Smooth muscle cell (in vitro differentiated cells): Measurements from ENCODE around the gene SERPINA4. TPM values are rescaled to one million over a fixed set of nuclear protein-coding genes. Genes with fewer than 3 reads are reported as not detected.

Experiments used
- DNase-seq: peaks from one replicate; lab custom pipeline; 2025; ENCODE audit not compliant: unreplicated experiment; lab: John Stamatoyannopoulos, UW
- H2AFZ ChIP-seq: fragments of 200-600 bp; sonication (generic); 2 replicates; pipeline ENCODE4 v1.6.0; 2016; ENCODE audit warnings: antibody characterized with exemption, low read depth, mild to moderate bottlenecking
- H3F3A ChIP-seq: fragments of 200-600 bp; sonication (generic); 2 replicates; pipeline ENCODE4 v1.6.0; 2017; ENCODE audit warnings: antibody characterized with exemption, low read depth
- H3K27ac ChIP-seq: fragments of 200-600 bp; sonication (generic); 2 replicates; pipeline ENCODE4 v1.5.1; 2016; ENCODE audit warnings: low read depth, mild to moderate bottlenecking
- H3K27me3 ChIP-seq: fragments of 200-600 bp; sonication (generic); 2 replicates; pipeline ENCODE4 v1.6.1; 2016; ENCODE audit warnings: low read depth, mild to moderate bottlenecking
- H3K36me3 ChIP-seq: fragments of 200-600 bp; sonication (generic); 2 replicates; pipeline ENCODE4 v1.5.1; 2016; ENCODE audit warnings: low read depth
- H3K4me1 ChIP-seq: fragments of 200-600 bp; sonication (generic); 2 replicates; pipeline ENCODE4 v1.5.1; 2016; ENCODE audit warnings: low read depth
- H3K4me2 ChIP-seq: fragments of 200-600 bp; sonication (generic); 2 replicates; pipeline ENCODE4 v1.6.0; 2016; ENCODE audit warnings: mild to moderate bottlenecking
- H3K4me3 ChIP-seq: fragments of 200-600 bp; sonication (generic); 2 replicates; pipeline ENCODE4 v1.5.1; 2016; ENCODE audit warnings: mild to moderate bottlenecking
- H3K79me2 ChIP-seq: fragments of 200-600 bp; sonication (generic); 2 replicates; pipeline ENCODE4 v1.6.0; 2016; ENCODE audit warnings: low read depth, mild to moderate bottlenecking
- H3K9ac ChIP-seq: fragments of 200-600 bp; sonication (generic); 2 replicates; pipeline ENCODE4 v1.6.0; 2016; ENCODE audit warnings: low read depth
- H3K9me3 ChIP-seq: fragments of 200-600 bp; sonication (generic); replicated peaks from 2 replicates; pipeline ENCODE4 v1.5.1; 2016; ENCODE audit warnings: low read depth
- H4K20me1 ChIP-seq: fragments of 200-600 bp; sonication (generic); 2 replicates; pipeline ENCODE4 v1.6.0; 2016; ENCODE audit warnings: low read depth
- WGBS: methylation state at CpG from one replicate; pipeline ENCODE4 v1.1.7; 2016; ENCODE audit warnings: low lambda C conversion rate; 5-methylcytosine and 5-hydroxymethylcytosine counted together
- polyA plus RNA-seq: library from polyadenylated mRNA; unstranded; fragments of >200 nt; fragmentation: Nextera tagmentation; extraction: Ambion mirVana; gene quantifications from 2 replicates; pipeline ENCODE4 v1.2.1, GENCODE V29; 2016
- total RNA-seq: library from RNA; depleted of rRNA; stranded (reverse); fragments of >200 nt; gene quantifications from 2 replicates; pipeline ENCODE4 v1.2.3, GENCODE V29; 2014
- TF ChIP-seq, protein P1 (sequence below): fragments of 200-600 bp; sonication (generic); IDR thresholded peaks from 2 replicates; pipeline ENCODE4 v1.5.1; 2017; ENCODE audit warnings: borderline replicate concordance, mild to moderate bottlenecking, antibody characterized with exemption; ENCODE audit not compliant: insufficient read depth, poor library complexity, severe bottlenecking

SERPINA4 gene
- total and polyA plus RNA-seq, 2 experiments from 2014 or later, result not detected

DNA sequence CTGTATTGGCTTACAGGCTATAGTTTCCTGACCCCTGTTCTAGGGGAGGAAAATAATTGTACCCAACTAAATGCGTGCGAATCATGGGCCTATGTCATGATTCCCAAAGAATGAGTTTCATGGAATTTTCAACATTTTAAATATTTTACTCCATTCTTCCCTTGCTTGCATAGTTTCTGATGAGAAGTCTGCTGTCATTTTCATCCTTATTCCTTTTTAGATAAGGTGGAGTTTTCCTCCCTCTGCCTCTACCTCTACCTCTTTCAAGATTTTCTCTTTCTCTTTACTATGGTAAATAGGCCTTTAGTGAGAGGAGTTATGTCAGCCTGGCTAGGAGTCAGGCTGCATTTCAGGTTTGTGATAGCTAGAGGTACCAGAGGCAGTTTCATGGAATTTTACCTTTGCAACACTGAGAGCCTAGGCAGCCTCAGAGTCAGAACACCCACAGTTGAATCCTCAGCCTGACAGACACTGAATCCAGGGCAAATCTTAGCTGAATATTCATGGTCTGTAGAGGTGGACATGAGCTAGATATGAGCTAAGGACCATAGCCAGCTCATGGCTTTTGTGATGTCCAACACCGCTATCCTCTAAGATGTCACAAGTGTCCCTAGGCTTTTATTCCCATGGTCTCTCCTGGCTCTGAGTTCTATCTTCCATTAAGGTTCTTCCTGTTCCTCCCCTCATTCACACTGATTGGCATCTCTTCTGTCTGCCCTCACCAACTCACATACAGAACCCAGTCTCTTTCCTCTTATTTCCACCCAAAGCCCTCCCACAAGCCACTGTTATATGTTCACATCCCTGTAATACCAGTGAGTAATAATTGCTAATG lies 57.0 kb downstream of the SERPINA4 start:
- H3K4me1 ChIP-seq, result peaks cover under 1% of the 10 kb centered on the region
- TF ChIP-seq, protein P1, sequence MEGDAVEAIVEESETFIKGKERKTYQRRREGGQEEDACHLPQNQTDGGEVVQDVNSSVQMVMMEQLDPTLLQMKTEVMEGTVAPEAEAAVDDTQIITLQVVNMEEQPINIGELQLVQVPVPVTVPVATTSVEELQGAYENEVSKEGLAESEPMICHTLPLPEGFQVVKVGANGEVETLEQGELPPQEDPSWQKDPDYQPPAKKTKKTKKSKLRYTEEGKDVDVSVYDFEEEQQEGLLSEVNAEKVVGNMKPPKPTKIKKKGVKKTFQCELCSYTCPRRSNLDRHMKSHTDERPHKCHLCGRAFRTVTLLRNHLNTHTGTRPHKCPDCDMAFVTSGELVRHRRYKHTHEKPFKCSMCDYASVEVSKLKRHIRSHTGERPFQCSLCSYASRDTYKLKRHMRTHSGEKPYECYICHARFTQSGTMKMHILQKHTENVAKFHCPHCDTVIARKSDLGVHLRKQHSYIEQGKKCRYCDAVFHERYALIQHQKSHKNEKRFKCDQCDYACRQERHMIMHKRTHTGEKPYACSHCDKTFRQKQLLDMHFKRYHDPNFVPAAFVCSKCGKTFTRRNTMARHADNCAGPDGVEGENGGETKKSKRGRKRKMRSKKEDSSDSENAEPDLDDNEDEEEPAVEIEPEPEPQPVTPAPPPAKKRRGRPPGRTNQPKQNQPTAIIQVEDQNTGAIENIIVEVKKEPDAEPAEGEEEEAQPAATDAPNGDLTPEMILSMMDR, result no peak
- no peak overlapping the region for H3K4me2 ChIP-seq
- no peak overlapping the region for H3K4me3 ChIP-seq
- DNase-seq, result no peak
- no peak overlapping the region for H3K27ac ChIP-seq
- H3K9ac ChIP-seq, result no peak overlapping the region
- no peaks in the 10 kb centered on the region for H4K20me1 ChIP-seq
- no peaks in the 10 kb centered on the region for H3F3A ChIP-seq
- no peak overlapping the region for H2AFZ ChIP-seq
- 85% methylated on average over 3 of the region's 3 CpGs for WGBS
- peaks cover 3% of the 10 kb centered on the region for H3K9me3 ChIP-seq
- no peaks in the 10 kb centered on the region for H3K36me3 ChIP-seq
- H3K79me2 ChIP-seq, result no peaks in the 10 kb centered on the region
- H3K27me3 ChIP-seq, result no peaks in the 10 kb centered on the region

GRCh38 chr14:94619297-94619696 lies 58.1 kb downstream of the SERPINA4 start:
- Histone ChIP-seq H3K79me2 (no peaks in the 10 kb centered on the region), H3K4me3 (no peak overlapping the region), H3K27ac (no peak overlapping the region), H3K9me3 (peaks cover 3% of the 10 kb centered on the region), H3F3A (no peaks in the 10 kb centered on the region), H3K9ac (no peak overlapping the region), H3K4me2 (no peak overlapping the region), H4K20me1 (no peaks in the 10 kb centered on the region), H2AFZ (no peak overlapping the region), H3K36me3 (no peaks in the 10 kb centered on the region), H3K27me3 (peaks cover 9% of the 10 kb centered on the region), H3K4me1 (no peaks in the 10 kb centered on the region)
- DNase-seq, result no peak
- 86% methylated on average over 6 of the region's 6 CpGs for WGBS
- TF ChIP-seq, protein P1, result no peak

Other genes starting within 250 kb of the SERPINA4 start
- not detected in 2 replicates for gene SERPINA6, start 238.1 kb upstream of the SERPINA4 start, total RNA-seq
- gene SERPINA6, start 238.1 kb upstream of the SERPINA4 start, polyA plus RNA-seq, result 0.12 TPM in 1 of 2 replicates, not detected in the other
- not detected in 2 replicates for gene SERPINA2, start 194.7 kb upstream of the SERPINA4 start, total RNA-seq
- not detected in 2 replicates for gene SERPINA2, start 194.7 kb upstream of the SERPINA4 start, polyA plus RNA-seq
- 0.22 and 1.8 TPM in 2 replicates for gene SERPINA1, start 172.8 kb upstream of the SERPINA4 start, total RNA-seq
- 2.4 and 3.4 TPM in 2 replicates for gene SERPINA1, start 172.8 kb upstream of the SERPINA4 start, polyA plus RNA-seq
- not detected in 2 replicates for gene SERPINA11, start 108.6 kb upstream of the SERPINA4 start, total RNA-seq
- gene SERPINA11, start 108.6 kb upstream of the SERPINA4 start, polyA plus RNA-seq, result not detected in 2 replicates
- not detected in 2 replicates for gene SERPINA9, start 85.2 kb upstream of the SERPINA4 start, total RNA-seq
- gene SERPINA9, start 85.2 kb upstream of the SERPINA4 start, polyA plus RNA-seq, result not detected in 2 replicates
- not detected in 2 replicates for gene SERPINA12, start 52.0 kb upstream of the SERPINA4 start, total RNA-seq
- gene SERPINA12, start 52.0 kb upstream of the SERPINA4 start, polyA plus RNA-seq, result not detected in 2 replicates
- gene SERPINA5, start 20.0 kb downstream of the SERPINA4 start, total RNA-seq, result 0.27 TPM in 2 replicates
- gene SERPINA5, start 20.0 kb downstream of the SERPINA4 start, polyA plus RNA-seq, result 0.43 TPM in 1 of 2 replicates, not detected in the other
- 0.09 and 3.2 TPM in 2 replicates for gene SERPINA3, start 50.9 kb downstream of the SERPINA4 start, total RNA-seq
- 0.45 and 2.6 TPM in 2 replicates for gene SERPINA3, start 50.9 kb downstream of the SERPINA4 start, polyA plus RNA-seq
- gene GSC, start 208.7 kb downstream of the SERPINA4 start, total RNA-seq, result not detected in 2 replicates
- gene GSC, start 208.7 kb downstream of the SERPINA4 start, polyA plus RNA-seq, result not detected in 2 replicates